ENCODE measurements around the gene DOCK11. TPM values are rescaled to one million over a fixed set of nuclear protein-coding genes. Genes with fewer than 3 reads are reported as not detected.

DOCK11 gene
- total and polyA plus RNA-seq, 2 donors (not counting 1 experiment from before 2014, with no cell fraction given) = 31.0 to 83.5 TPM

DNA sequence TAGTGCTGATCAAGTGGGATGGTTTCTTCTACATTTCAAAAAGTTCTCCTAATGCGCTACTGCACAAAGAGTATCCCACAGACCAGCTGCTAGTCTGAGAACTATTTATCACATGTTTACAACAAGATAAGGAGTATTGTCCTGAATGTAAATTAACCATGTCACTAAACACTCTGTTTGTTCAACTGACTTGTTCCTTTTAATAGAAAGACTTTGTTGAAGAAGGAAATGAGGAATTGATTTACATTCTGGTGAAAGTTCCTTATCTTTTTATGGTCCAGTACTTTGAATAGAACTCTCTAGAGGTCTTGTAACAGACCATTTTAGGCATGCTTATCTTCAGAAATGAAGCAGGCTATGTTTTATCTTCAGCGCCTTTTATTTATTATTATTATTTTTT is 164.5 kb downstream of the DOCK11 start:
- H3K4me3 Mint-ChIP-seq = no peak overlapping the region
- peaks cover 3% of the 10 kb centered on the region for H3K4me1 Mint-ChIP-seq
- ChIA-PET CTCF (no interaction called here), POLR2A (no interaction called here)
- H3K4me1 ChIP-seq (ENCODE audit: control insufficient read depth in 2 of 2, insufficient read depth in 2 of 2, low read length in 2 of 2) = no peaks in the 10 kb centered on the region
- H3K9ac ChIP-seq (ENCODE audit: low read length) = no peak overlapping the region
- DNase-seq (no peak), ATAC-seq (ENCODE audit: low read depth) (no peak)
- no peaks in the 10 kb centered on the region for H3K79me2 ChIP-seq (ENCODE audit: control insufficient read depth, insufficient read depth, low read length)
- intact Hi-C loops (cut with micrococcal nuclease) = no loop called here
- no peak overlapping the region for H3K27ac Mint-ChIP-seq
- H3K9me3 Mint-ChIP-seq (ENCODE audit: insufficient read depth) = no peaks in the 10 kb centered on the region
- H3K36me3 ChIP-seq (replicated peaks in 1 of 2; ENCODE audit: control extremely low read depth in 1 of 2, control insufficient read depth in 1 of 2, extremely low read depth in 1 of 2, insufficient read depth in 2 of 2, low read length in 1 of 2) = peaks cover 3 to 45% of the 10 kb centered on the region in 2 experiments
- no peaks in the 10 kb centered on the region for H3K27me3 Mint-ChIP-seq
- no peaks in the 10 kb centered on the region for H3K27me3 ChIP-seq (replicated peaks in 1 of 4; ENCODE audit: control extremely low read depth in 1 of 4, control insufficient read depth in 3 of 4, insufficient read depth in 4 of 4, low read length in 3 of 4)
- TF ChIP-seq EZH2 (IDR thresholded peaks at IDR 0.05; ENCODE audit: borderline replicate concordance, insufficient read depth, low read depth, low read length, poor library complexity, severe bottlenecking) = no peak
- TF ChIP-seq, protein P1, sequence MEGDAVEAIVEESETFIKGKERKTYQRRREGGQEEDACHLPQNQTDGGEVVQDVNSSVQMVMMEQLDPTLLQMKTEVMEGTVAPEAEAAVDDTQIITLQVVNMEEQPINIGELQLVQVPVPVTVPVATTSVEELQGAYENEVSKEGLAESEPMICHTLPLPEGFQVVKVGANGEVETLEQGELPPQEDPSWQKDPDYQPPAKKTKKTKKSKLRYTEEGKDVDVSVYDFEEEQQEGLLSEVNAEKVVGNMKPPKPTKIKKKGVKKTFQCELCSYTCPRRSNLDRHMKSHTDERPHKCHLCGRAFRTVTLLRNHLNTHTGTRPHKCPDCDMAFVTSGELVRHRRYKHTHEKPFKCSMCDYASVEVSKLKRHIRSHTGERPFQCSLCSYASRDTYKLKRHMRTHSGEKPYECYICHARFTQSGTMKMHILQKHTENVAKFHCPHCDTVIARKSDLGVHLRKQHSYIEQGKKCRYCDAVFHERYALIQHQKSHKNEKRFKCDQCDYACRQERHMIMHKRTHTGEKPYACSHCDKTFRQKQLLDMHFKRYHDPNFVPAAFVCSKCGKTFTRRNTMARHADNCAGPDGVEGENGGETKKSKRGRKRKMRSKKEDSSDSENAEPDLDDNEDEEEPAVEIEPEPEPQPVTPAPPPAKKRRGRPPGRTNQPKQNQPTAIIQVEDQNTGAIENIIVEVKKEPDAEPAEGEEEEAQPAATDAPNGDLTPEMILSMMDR (IDR thresholded peaks at IDR 0.05) = no peak
- no peak overlapping the region for H3K4me3 ChIP-seq (ENCODE audit: control extremely low read depth in 1 of 5, extremely low read depth in 1 of 5, insufficient read depth in 1 of 5, low read depth in 2 of 5, low read length in 4 of 5)
- no peak overlapping the region for H3K4me2 ChIP-seq (replicated peaks; ENCODE audit: low read depth, low read length, poor library complexity, severe bottlenecking)
- H2AFZ ChIP-seq (ENCODE audit: insufficient read depth, low read depth, low read length, poor library complexity, severe bottlenecking) = no peak overlapping the region
- no CpG with 5 or more reads among the region's 2 CpGs for WGBS (ENCODE audit: insufficient coverage)
- no peaks in the 10 kb centered on the region for H4K20me1 ChIP-seq (ENCODE audit: control insufficient read depth, insufficient read depth, low read length, poor library complexity, severe bottlenecking)
- no peak overlapping the region for H3K27ac ChIP-seq (ENCODE audit: low read length in 2 of 2)
- H3K9me3 ChIP-seq (ENCODE audit: control extremely low read depth in 1 of 3, control insufficient read depth in 2 of 3, insufficient read depth in 1 of 3, low read length in 2 of 3) = no peaks in the 10 kb centered on the region

DNA sequence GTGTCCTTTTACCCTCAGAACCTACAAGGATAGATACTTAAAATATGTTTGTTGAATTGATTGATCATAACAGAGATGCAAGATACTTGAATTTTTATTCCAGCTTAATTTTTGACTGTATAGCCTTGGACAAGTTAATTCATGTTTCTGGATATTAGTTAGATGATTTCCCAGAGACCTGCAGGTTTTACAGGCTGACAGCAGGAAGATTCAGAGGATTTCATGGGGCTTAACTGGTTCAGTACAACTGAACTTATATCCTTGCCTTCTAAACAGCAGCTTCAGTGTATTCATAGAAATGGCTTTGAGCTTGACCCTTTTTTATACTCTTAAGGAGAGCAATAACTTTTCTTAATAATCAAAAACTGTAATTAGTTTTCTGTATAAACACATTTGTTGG is 169.6 kb downstream of the DOCK11 start:
- Histone ChIP-seq H3K36me3 (replicated peaks in 1 of 2; ENCODE audit: control extremely low read depth in 1 of 2, control insufficient read depth in 1 of 2, extremely low read depth in 1 of 2, insufficient read depth in 2 of 2, low read length in 1 of 2) (peaks cover 3 to 56% of the 10 kb centered on the region in 2 experiments), H3K79me2 (ENCODE audit: control insufficient read depth, insufficient read depth, low read length) (no peaks in the 10 kb centered on the region), H3K4me2 (replicated peaks; ENCODE audit: low read depth, low read length, poor library complexity, severe bottlenecking) (no peak overlapping the region), H3K4me3 (ENCODE audit: control extremely low read depth in 1 of 5, extremely low read depth in 1 of 5, insufficient read depth in 1 of 5, low read depth in 2 of 5, low read length in 4 of 5) (no peak overlapping the region), H3K9ac (ENCODE audit: low read length) (no peak overlapping the region), H3K4me1 (ENCODE audit: control insufficient read depth in 2 of 2, insufficient read depth in 2 of 2, low read length in 2 of 2) (no peaks in the 10 kb centered on the region), H2AFZ (ENCODE audit: insufficient read depth, low read depth, low read length, poor library complexity, severe bottlenecking) (no peak overlapping the region), H4K20me1 (ENCODE audit: control insufficient read depth, insufficient read depth, low read length, poor library complexity, severe bottlenecking) (no peaks in the 10 kb centered on the region), H3K9me3 (ENCODE audit: control extremely low read depth in 1 of 3, control insufficient read depth in 2 of 3, insufficient read depth in 1 of 3, low read length in 2 of 3) (no peaks in the 10 kb centered on the region), H3K27ac (ENCODE audit: low read length in 2 of 2) (no peak overlapping the region), H3K27me3 (replicated peaks in 1 of 4; ENCODE audit: control extremely low read depth in 1 of 4, control insufficient read depth in 3 of 4, insufficient read depth in 4 of 4, low read length in 3 of 4) (no peaks in the 10 kb centered on the region)
- intact Hi-C loops (cut with micrococcal nuclease) = no loop called here
- no peak for TF ChIP-seq EZH2 (IDR thresholded peaks at IDR 0.05; ENCODE audit: borderline replicate concordance, insufficient read depth, low read depth, low read length, poor library complexity, severe bottlenecking)
- TF ChIP-seq, protein P1 (IDR thresholded peaks at IDR 0.05) = no peak
- Mint-ChIP-seq H3K4me1 (no peaks in the 10 kb centered on the region), H3K27me3 (no peaks in the 10 kb centered on the region), H3K9me3 (ENCODE audit: insufficient read depth) (no peaks in the 10 kb centered on the region), H3K27ac (no peak overlapping the region), H3K4me3 (no peak overlapping the region)
- POLR2A ChIA-PET = no interaction called here
- CTCF ChIA-PET = no interaction called here
- DNase-seq (no peak), ATAC-seq (ENCODE audit: low read depth) (no peak)
